ENCODE data around the gene MEGF9. TPM values are rescaled to one million over a fixed set of nuclear protein-coding genes. Genes with fewer than 3 reads are reported as not detected.

The MEGF9 gene
- total RNA-seq, 1 donor from 2014 or later, result 16.3 TPM

Other genes with a start within 250 kb of the MEGF9 start
- gene CDK5RAP2, start 134.3 kb downstream of the MEGF9 start, total RNA-seq, result 66.6 and 74.6 TPM in 2 replicates
- gene FBXW2, start 78.9 kb upstream of the MEGF9 start, total RNA-seq, result 24.4 and 25.6 TPM in 2 replicates
- gene PSMD5, start 128.5 kb upstream of the MEGF9 start, total RNA-seq, result 29.6 and 34.8 TPM in 2 replicates
- gene PHF19, start 162.7 kb upstream of the MEGF9 start, total RNA-seq, result 13.3 and 15.3 TPM in 2 replicates
- gene TRAF1, start 212.3 kb upstream of the MEGF9 start, total RNA-seq, result 0.80 and 1.1 TPM in 2 replicates

All from myocyte (in vitro differentiated cells).